Astrocyte (in vitro differentiated cells and primary cell): ENCODE measurements around the gene POLR2J. TPM values are rescaled to one million over a fixed set of nuclear protein-coding genes. Genes with fewer than 3 reads are reported as not detected.

Experiments
- DNase-seq: peaks from one replicate; pipeline ENCODE4 v3.0.0-alpha.2; 2010; ENCODE audit warnings: low read depth
- FAIRE-seq: peaks from 2 replicates; lab custom pipeline; 2011; peaks lifted over from hg19 to GRCh38; lab: Jason Lieb, UNC
- H2AFZ ChIP-seq: 2 replicates; pipeline ENCODE4 v1.6.0; 2012; ENCODE audit warnings: low read depth, low read length, inconsistent platforms
- H3K27ac ChIP-seq: 2 replicates; pipeline ENCODE4 v1.5.1; 2011; ENCODE audit warnings: low read depth, low read length, inconsistent platforms
- H3K27me3 ChIP-seq: 2 replicates; pipeline ENCODE4 v1.6.0; 2011; ENCODE audit warnings: low read length, inconsistent platforms; ENCODE audit not compliant: insufficient read depth
- H3K36me3 ChIP-seq: 2 replicates; pipeline ENCODE4 v1.5.1; 2011; ENCODE audit warnings: low read length, inconsistent platforms; ENCODE audit not compliant: insufficient read depth
- H3K4me1 ChIP-seq: 2 replicates; pipeline ENCODE4 v1.5.1; 2011; ENCODE audit warnings: low read length, inconsistent platforms; ENCODE audit not compliant: insufficient read depth
- H3K4me2 ChIP-seq: 2 replicates; pipeline ENCODE4 v1.6.0; 2012; ENCODE audit warnings: low read length, inconsistent platforms
- H3K4me3 ChIP-seq: 2 replicates; pipeline ENCODE4 v1.5.1; 2011; ENCODE audit warnings: low read depth, mild to moderate bottlenecking, low read length, inconsistent platforms; ENCODE audit not compliant: insufficient read depth
- H3K79me2 ChIP-seq: 2 replicates; pipeline ENCODE4 v1.6.0; 2012; ENCODE audit warnings: mild to moderate bottlenecking, low read length, inconsistent platforms; ENCODE audit not compliant: insufficient read depth
- H3K9ac ChIP-seq: 2 replicates; pipeline ENCODE4 v1.6.0; 2012; ENCODE audit warnings: mild to moderate bottlenecking, low read length, inconsistent platforms
- H3K9me3 ChIP-seq: 2 replicates; pipeline ENCODE4 v1.5.1; 2012; ENCODE audit warnings: low read depth, mild to moderate bottlenecking, low read length, inconsistent platforms; ENCODE audit not compliant: insufficient read depth
- H4K20me1 ChIP-seq: 2 replicates; pipeline ENCODE4 v1.6.0; 2012; ENCODE audit warnings: low read length, inconsistent platforms; ENCODE audit not compliant: insufficient read depth
- H3K27ac Mint-ChIP-seq: one replicate; pipeline ENCODE4 v1.8.0; 2021; ENCODE audit warnings: mild to moderate bottlenecking, mixed read lengths; ENCODE audit not compliant: unreplicated experiment
- H3K27me3 Mint-ChIP-seq: one replicate; pipeline ENCODE4 v1.8.0; 2021; ENCODE audit warnings: low read depth, mixed read lengths; ENCODE audit not compliant: unreplicated experiment
- H3K36me3 Mint-ChIP-seq: one replicate; pipeline ENCODE4 v1.8.0; 2021; ENCODE audit warnings: low read depth, mixed read lengths; ENCODE audit not compliant: unreplicated experiment
- H3K4me1 Mint-ChIP-seq: one replicate; pipeline ENCODE4 v1.8.0; 2021; ENCODE audit warnings: low read depth, mixed read lengths; ENCODE audit not compliant: unreplicated experiment
- H3K4me3 Mint-ChIP-seq: one replicate; pipeline ENCODE4 v1.8.0; 2021; ENCODE audit warnings: mild to moderate bottlenecking, moderate library complexity, mixed read lengths; ENCODE audit not compliant: unreplicated experiment
- H3K9me3 Mint-ChIP-seq: one replicate; pipeline ENCODE4 v1.8.0; 2021; ENCODE audit warnings: mild to moderate bottlenecking, mixed read lengths; ENCODE audit not compliant: unreplicated experiment
- EZH2 ChIP-seq: IDR thresholded peaks from 2 replicates; pipeline ENCODE4 v1.6.1; 2012; ENCODE audit warnings: mild to moderate bottlenecking, low read length, inconsistent platforms; ENCODE audit not compliant: insufficient read depth
- total RNA-seq: library from RNA; stranded (reverse); gene quantifications from 2 replicates; pipeline ENCODE4 v1.2.1, GENCODE V29; 2021
- TF ChIP-seq, protein P1 (sequence below): IDR thresholded peaks from 2 replicates; pipeline ENCODE4 v1.5.1; 2011; ENCODE audit warnings: low read depth, mild to moderate bottlenecking, inconsistent platforms, low read length, moderate library complexity; ENCODE audit not compliant: insufficient read depth

The POLR2J gene
- total RNA-seq, 1 donor from 2014 or later = 41.4 TPM

DNA sequence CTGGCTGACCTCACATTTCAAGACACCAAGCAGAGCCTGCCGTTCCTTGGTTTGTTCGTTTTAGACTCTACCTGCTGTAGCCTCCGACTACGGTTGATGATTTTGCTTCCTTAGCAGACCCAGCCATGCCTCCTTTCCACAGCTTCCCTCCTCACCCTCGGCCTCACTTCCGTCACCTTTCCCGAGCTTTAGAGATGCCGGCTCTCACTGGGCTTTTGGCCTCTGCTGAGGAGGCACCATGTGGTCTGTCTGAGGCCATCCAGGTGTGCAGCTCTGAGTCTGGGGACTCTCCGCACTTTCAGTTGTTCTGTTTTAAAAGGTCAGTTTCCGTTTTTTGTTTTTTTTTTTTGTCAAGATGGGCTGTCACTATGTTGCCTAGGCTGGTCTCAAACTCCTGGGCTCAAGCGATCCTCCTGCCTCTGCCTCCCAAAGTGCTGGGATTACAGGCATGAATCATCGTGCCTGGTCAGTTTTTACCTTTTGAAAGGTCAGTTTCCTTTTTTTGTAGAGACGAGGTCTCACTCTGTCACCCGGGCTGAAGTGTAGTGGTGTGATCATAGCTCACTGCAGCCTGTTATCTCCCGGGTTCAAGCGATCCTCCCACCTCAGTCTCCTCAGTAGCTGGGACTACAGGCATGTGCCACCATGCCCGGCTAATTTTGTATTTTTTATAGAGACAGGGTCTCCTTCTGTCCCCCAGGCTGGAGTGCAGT, 33.6 kb downstream of the POLR2J start:
- Histone ChIP-seq H3K9ac (no peak overlapping the region), H3K27ac (no peak overlapping the region), H4K20me1 (peaks cover 9% of the 10 kb centered on the region), H3K27me3 (no peaks in the 10 kb centered on the region), H3K4me3 (no peak overlapping the region), H3K36me3 (no peaks in the 10 kb centered on the region), H3K9me3 (no peaks in the 10 kb centered on the region), H3K4me1 (peaks cover 19% of the 10 kb centered on the region), H2AFZ (no peak overlapping the region), H3K79me2 (no peaks in the 10 kb centered on the region), H3K4me2 (no peak overlapping the region)
- Mint-ChIP-seq H3K36me3 (peaks cover 11% of the 10 kb centered on the region), H3K4me3 (no peak overlapping the region), H3K9me3 (no peaks in the 10 kb centered on the region), H3K4me1 (peaks cover 2% of the 10 kb centered on the region), H3K27ac (no peak overlapping the region), H3K27me3 (no peaks in the 10 kb centered on the region)
- TF ChIP-seq EZH2 = no peak
- TF ChIP-seq, protein P1, sequence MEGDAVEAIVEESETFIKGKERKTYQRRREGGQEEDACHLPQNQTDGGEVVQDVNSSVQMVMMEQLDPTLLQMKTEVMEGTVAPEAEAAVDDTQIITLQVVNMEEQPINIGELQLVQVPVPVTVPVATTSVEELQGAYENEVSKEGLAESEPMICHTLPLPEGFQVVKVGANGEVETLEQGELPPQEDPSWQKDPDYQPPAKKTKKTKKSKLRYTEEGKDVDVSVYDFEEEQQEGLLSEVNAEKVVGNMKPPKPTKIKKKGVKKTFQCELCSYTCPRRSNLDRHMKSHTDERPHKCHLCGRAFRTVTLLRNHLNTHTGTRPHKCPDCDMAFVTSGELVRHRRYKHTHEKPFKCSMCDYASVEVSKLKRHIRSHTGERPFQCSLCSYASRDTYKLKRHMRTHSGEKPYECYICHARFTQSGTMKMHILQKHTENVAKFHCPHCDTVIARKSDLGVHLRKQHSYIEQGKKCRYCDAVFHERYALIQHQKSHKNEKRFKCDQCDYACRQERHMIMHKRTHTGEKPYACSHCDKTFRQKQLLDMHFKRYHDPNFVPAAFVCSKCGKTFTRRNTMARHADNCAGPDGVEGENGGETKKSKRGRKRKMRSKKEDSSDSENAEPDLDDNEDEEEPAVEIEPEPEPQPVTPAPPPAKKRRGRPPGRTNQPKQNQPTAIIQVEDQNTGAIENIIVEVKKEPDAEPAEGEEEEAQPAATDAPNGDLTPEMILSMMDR = no peak
- DNase-seq = no peak
- FAIRE-seq = no peak

DNA sequence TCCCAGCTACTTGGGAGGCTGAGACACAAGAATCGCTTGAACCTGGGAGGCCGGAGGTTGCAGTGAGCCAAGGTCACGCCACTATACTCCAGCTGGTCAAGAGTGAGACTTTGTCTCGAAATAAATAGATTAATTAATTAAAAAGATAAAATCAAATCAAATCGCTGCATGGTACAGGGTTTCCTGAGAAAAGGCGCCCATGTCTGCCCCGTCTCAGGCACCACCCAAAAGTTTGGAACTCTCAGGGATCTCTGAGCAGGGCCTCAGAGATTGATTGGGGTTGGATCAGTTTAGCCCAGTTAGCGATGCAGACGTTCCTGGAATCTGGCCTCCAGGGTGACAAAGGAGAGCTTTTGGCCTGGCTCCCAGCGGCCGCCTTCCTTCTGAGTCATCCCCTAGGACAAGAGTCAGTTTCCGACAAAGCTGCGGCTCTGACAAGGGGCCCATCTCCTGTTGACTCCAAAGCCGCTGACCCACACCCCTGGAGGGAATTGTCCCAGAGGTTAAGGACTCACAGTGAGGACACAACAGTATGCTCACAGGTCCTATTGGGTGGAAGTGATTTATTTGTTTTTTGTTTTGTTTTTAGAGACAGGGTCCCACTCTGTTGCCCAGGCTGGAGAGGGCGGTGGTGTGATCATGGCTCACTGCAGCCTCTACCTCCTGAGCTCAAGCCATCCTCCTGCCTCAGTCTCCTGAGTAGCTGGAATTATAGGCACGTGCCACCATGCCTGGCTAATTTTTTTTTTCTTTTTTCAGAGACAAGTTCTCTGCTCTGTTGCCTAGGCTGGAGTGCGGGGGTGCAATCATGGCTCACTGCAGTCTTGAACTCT, 38.5 kb downstream of the POLR2J start:
- H3K27ac ChIP-seq = peak overlapping the region; percentile 36
- Mint-ChIP-seq H3K27me3 (no peaks in the 10 kb centered on the region), H3K9me3 (no peaks in the 10 kb centered on the region), H3K36me3 (peaks cover 12% of the 10 kb centered on the region), H3K4me1 (peaks cover 6% of the 10 kb centered on the region), H3K4me3 (peak overlapping the region; percentile 27), H3K27ac (peak overlapping the region; percentile 81)
- H3K4me3 ChIP-seq = no peak overlapping the region
- TF ChIP-seq EZH2 = no peak
- TF ChIP-seq, protein P1 = no peak
- FAIRE-seq (peak; percentile 37), DNase-seq (peak; percentile 73)
- no peak overlapping the region for H3K9ac ChIP-seq
- peaks cover 7% of the 10 kb centered on the region for H4K20me1 ChIP-seq
- H3K27me3 ChIP-seq = no peaks in the 10 kb centered on the region
- no peaks in the 10 kb centered on the region for H3K9me3 ChIP-seq
- peaks cover 12% of the 10 kb centered on the region for H3K4me1 ChIP-seq
- peak overlapping the region; percentile 60 for H3K4me2 ChIP-seq
- H3K36me3 ChIP-seq = no peaks in the 10 kb centered on the region
- no peak overlapping the region for H2AFZ ChIP-seq
- peaks cover 11% of the 10 kb centered on the region for H3K79me2 ChIP-seq
